Ovary (tissue), 3 donors: Measurements from ENCODE around the gene MAPK10.

ENCODE experiments used
- CTCF ChIP-seq, 3 donors: fragments of 450-650 bp in 2 of 3; fragments of 200-600 bp in 1 of 3; IDR thresholded peaks; one replicate each; pipeline versions ENCODE4 v1.5.1 to v1.8.0; 2016 to 2022; ENCODE audit warnings: antibody characterized with exemption in 3 of 3, mild to moderate bottlenecking in 1 of 3
- POLR2A ChIP-seq: fragments of 450-650 bp; IDR thresholded peaks from one replicate; pipeline ENCODE4 v1.6.1; 2017; ENCODE audit warnings: antibody characterized with exemption, mild to moderate bottlenecking, moderate library complexity
- donor health status: DM: no; HTN: no; CAD: no.

- TF ChIP-seq CTCF (IDR thresholded peaks at IDR 0.05) (no peak), POLR2A (no peak)
Measured at GRCh38 chr4:86242677-86243076, 117.2 kb downstream of the MAPK10 start.
